K562 (cell line): ENCODE results near the gene HSPA14.

Experiments used
- BCL6 ChIP-seq: fragments of 250-450 bp; sonication (Bioruptor Pico); IDR thresholded peaks from 2 replicates; pipeline ENCODE4 v1.4.0; 2020
- CEBPB ChIP-seq: fragments of 450-650 bp; IDR thresholded peaks from 2 replicates; pipeline ENCODE4 v1.6.1; 2016; ENCODE audit warnings: missing genetic modification characterization, missing compliant biosample characterization
- EZH2 ChIP-seq: IDR thresholded peaks from 2 replicates; pipeline ENCODE4 v1.6.1; 2012; ENCODE audit warnings: low read depth, mild to moderate bottlenecking, inconsistent platforms, low read length, borderline replicate concordance
- FOSL1 ChIP-seq: fragments of 200-800 bp; sonication (Bioruptor generic); conservative IDR thresholded peaks from 2 replicates; pipeline ENCODE4 v1.6.1; 2016; ENCODE audit warnings: missing genetic modification characterization, missing compliant biosample characterization
- HDGF ChIP-seq: fragments of 450-650 bp; IDR thresholded peaks from 2 replicates; pipeline ENCODE4 v1.6.1; 2016
- HNRNPL ChIP-seq: fragments of 200-400 bp; formaldehyde crosslinking; IDR thresholded peaks from 2 replicates; pipeline ENCODE4 v1.6.1; 2017; ENCODE audit warnings: low read depth, mild to moderate bottlenecking, low read length
- POLR2AphosphoS5 ChIP-seq: IDR thresholded peaks from 2 replicates; pipeline ENCODE4 v1.6.1; 2011; ENCODE audit warnings: mild to moderate bottlenecking, low read depth, low read length, moderate library complexity; ENCODE audit not compliant: control insufficient read depth, insufficient read depth
- PURB ChIP-seq: sonication (generic); formaldehyde crosslinking; IDR thresholded peaks from 2 replicates; pipeline ENCODE4 v1.9.0; 2021; ENCODE audit warnings: low read depth, mild to moderate bottlenecking, missing genetic modification reagents
- TF ChIP-seq, protein P1 (sequence below), 3 experiments: IDR thresholded peaks in 2 of 3; conservative IDR thresholded peaks in 1 of 3; 2 replicates each; pipeline ENCODE4 v1.5.1; 2011 to 2012; ENCODE audit warnings: low read length in 3 of 3, mild to moderate bottlenecking in 3 of 3, control low read depth in 2 of 3, improper control_type of control experiment in 1 of 3, inconsistent platforms in 1 of 3, low read depth in 1 of 3, mixed read lengths in 1 of 3, moderate library complexity in 1 of 3; ENCODE audit not compliant: insufficient read depth in 2 of 3
- TF ChIP-seq, protein P2 (sequence below): sonication (generic); formaldehyde crosslinking; IDR thresholded peaks from 2 replicates; pipeline ENCODE4 v1.8.1; 2023; ENCODE audit warnings: mild to moderate bottlenecking, missing genetic modification reagents

DNA sequence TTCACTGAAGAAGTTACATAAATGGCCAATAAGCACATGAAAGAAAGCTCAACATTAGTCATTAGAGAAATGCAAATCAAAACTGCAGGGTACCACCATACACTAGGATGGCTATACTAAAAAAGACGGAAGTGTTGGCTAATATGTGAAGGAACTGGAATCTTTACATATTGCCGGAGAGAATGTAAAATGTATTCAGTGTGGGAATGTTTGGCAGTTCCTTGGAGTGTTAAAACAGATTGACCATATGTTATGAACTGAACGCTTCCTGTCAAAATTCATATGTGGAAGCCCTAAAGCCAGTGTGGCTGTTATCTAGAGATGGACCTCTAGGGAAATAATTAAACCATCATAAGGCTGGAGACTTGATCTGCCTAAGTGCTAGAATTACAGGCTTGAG lies 73.7 kb downstream of the HSPA14 start:
- TF ChIP-seq, protein P1, sequence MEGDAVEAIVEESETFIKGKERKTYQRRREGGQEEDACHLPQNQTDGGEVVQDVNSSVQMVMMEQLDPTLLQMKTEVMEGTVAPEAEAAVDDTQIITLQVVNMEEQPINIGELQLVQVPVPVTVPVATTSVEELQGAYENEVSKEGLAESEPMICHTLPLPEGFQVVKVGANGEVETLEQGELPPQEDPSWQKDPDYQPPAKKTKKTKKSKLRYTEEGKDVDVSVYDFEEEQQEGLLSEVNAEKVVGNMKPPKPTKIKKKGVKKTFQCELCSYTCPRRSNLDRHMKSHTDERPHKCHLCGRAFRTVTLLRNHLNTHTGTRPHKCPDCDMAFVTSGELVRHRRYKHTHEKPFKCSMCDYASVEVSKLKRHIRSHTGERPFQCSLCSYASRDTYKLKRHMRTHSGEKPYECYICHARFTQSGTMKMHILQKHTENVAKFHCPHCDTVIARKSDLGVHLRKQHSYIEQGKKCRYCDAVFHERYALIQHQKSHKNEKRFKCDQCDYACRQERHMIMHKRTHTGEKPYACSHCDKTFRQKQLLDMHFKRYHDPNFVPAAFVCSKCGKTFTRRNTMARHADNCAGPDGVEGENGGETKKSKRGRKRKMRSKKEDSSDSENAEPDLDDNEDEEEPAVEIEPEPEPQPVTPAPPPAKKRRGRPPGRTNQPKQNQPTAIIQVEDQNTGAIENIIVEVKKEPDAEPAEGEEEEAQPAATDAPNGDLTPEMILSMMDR (IDR thresholded peaks at IDR 0.05 in 2 of 3, conservative IDR thresholded peaks at IDR 0.05 in 1 of 3; ENCODE audit: insufficient read depth in 2 of 3, low read depth in 1 of 3, low read length in 3 of 3): no peak
- 0 out of 2 replicates have a peak, but pooled peaks have one; percentile 33 for TF ChIP-seq POLR2AphosphoS5
- no peak for TF ChIP-seq PURB (CRISPR knock-in tag)
- TF ChIP-seq HDGF: no peak
- no peak for TF ChIP-seq FOSL1 (tag)
- no peak for TF ChIP-seq HNRNPL
- TF ChIP-seq, protein P2, sequence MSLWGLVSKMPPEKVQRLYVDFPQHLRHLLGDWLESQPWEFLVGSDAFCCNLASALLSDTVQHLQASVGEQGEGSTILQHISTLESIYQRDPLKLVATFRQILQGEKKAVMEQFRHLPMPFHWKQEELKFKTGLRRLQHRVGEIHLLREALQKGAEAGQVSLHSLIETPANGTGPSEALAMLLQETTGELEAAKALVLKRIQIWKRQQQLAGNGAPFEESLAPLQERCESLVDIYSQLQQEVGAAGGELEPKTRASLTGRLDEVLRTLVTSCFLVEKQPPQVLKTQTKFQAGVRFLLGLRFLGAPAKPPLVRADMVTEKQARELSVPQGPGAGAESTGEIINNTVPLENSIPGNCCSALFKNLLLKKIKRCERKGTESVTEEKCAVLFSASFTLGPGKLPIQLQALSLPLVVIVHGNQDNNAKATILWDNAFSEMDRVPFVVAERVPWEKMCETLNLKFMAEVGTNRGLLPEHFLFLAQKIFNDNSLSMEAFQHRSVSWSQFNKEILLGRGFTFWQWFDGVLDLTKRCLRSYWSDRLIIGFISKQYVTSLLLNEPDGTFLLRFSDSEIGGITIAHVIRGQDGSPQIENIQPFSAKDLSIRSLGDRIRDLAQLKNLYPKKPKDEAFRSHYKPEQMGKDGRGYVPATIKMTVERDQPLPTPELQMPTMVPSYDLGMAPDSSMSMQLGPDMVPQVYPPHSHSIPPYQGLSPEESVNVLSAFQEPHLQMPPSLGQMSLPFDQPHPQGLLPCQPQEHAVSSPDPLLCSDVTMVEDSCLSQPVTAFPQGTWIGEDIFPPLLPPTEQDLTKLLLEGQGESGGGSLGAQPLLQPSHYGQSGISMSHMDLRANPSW (CRISPR knock-in tag): no peak
- TF ChIP-seq BCL6: no peak
- TF ChIP-seq CEBPB: no peak
- TF ChIP-seq EZH2: no peak
